ENCODE data around the gene LATS1.
"Not testable (repeated sequence)": the region's sequence is repeated elsewhere in the genome, so short reads cannot be mapped to it uniquely, and the experiment has no call there.

Gene LATS1

GRCh38 chr6:149694921-149695320 lies 23.0 kb downstream of the LATS1 start:
- no peak for DNase-seq (ENCODE audit: low read depth)
- no peak overlapping the region for H3K4me3 ChIP-seq (ENCODE audit: low read depth, low read length)
- TF ChIP-seq MYC (IDR thresholded peaks at IDR 0.05; ENCODE audit: low read depth, low read length), result no peak
- TF ChIP-seq MAX (IDR thresholded peaks at IDR 0.05; ENCODE audit: low read depth, low read length), result no peak
- TF ChIP-seq CTCF (IDR thresholded peaks at IDR 0.05; ENCODE audit: low read depth, low read length), result no peak
- TF ChIP-seq POLR2A (IDR thresholded peaks at IDR 0.05; ENCODE audit: extremely low read depth, insufficient read length), result no peak

GRCh38 chr6:149691201-149691600 lies 26.7 kb downstream of the LATS1 start:
- no peak for DNase-seq (ENCODE audit: low read depth)
- H3K4me3 ChIP-seq (ENCODE audit: low read depth, low read length), result no peak overlapping the region
- no peak for TF ChIP-seq MYC (IDR thresholded peaks at IDR 0.05; ENCODE audit: low read depth, low read length)
- no peak for TF ChIP-seq POLR2A (IDR thresholded peaks at IDR 0.05; ENCODE audit: extremely low read depth, insufficient read length)

GRCh38 chr6:149686230-149686629 lies 31.7 kb downstream of the LATS1 start:
- TF ChIP-seq CTCF (IDR thresholded peaks at IDR 0.05; ENCODE audit: low read depth, low read length), result no peak
- TF ChIP-seq MYC (IDR thresholded peaks at IDR 0.05; ENCODE audit: low read depth, low read length), result no peak
- no peak for TF ChIP-seq POLR2A (IDR thresholded peaks at IDR 0.05; ENCODE audit: extremely low read depth, insufficient read length)
- TF ChIP-seq MAX (IDR thresholded peaks at IDR 0.05; ENCODE audit: low read depth, low read length), result no peak
- H3K4me3 ChIP-seq (ENCODE audit: low read depth, low read length), result no peak overlapping the region
- no peak for DNase-seq (ENCODE audit: low read depth)

- DNase-seq (ENCODE audit: low read depth), result no peak
Measured at GRCh38 chr6:149683256-149683859, 34.5 kb downstream of the LATS1 start.

GRCh38 chr6:149681845-149682244 lies 36.1 kb downstream of the LATS1 start:
- not testable (repeated sequence) for H3K4me3 ChIP-seq (ENCODE audit: low read depth, low read length); DNase-seq (ENCODE audit: low read depth)

More at GRCh38 chr6:149683256-149683859, 34.5 kb downstream of the LATS1 start:
- TF ChIP-seq MAX (IDR thresholded peaks at IDR 0.05; ENCODE audit: low read depth, low read length) (no peak), MYC (IDR thresholded peaks at IDR 0.05; ENCODE audit: low read depth, low read length) (no peak), CTCF (IDR thresholded peaks at IDR 0.05; ENCODE audit: low read depth, low read length) (no peak), POLR2A (IDR thresholded peaks at IDR 0.05; ENCODE audit: extremely low read depth, insufficient read length) (no peak)
- no peak overlapping the region for H3K4me3 ChIP-seq (ENCODE audit: low read depth, low read length)

- no peak for DNase-seq (ENCODE audit: low read depth)
- TF ChIP-seq CTCF (IDR thresholded peaks at IDR 0.05; ENCODE audit: low read depth, low read length) (no peak), POLR2A (IDR thresholded peaks at IDR 0.05; ENCODE audit: extremely low read depth, insufficient read length) (no peak)
- no peak overlapping the region for H3K4me3 ChIP-seq (ENCODE audit: low read depth, low read length)
Measured at GRCh38 chr6:149681209-149681608, 36.7 kb downstream of the LATS1 start.

GRCh38 chr6:149680503-149680902 lies 37.4 kb downstream of the LATS1 start:
- no peak overlapping the region for H3K4me3 ChIP-seq (ENCODE audit: low read depth, low read length)
- no peak for TF ChIP-seq POLR2A (IDR thresholded peaks at IDR 0.05; ENCODE audit: extremely low read depth, insufficient read length)
- no peak for TF ChIP-seq CTCF (IDR thresholded peaks at IDR 0.05; ENCODE audit: low read depth, low read length)
- TF ChIP-seq MAX (IDR thresholded peaks at IDR 0.05; ENCODE audit: low read depth, low read length), result no peak
- TF ChIP-seq MYC (IDR thresholded peaks at IDR 0.05; ENCODE audit: low read depth, low read length), result no peak
- DNase-seq (ENCODE audit: low read depth), result no peak

GRCh38 chr6:149672265-149672664 lies 45.6 kb downstream of the LATS1 start:
- not testable (repeated sequence) for DNase-seq (ENCODE audit: low read depth)

More at GRCh38 chr6:149672265-149672664, 45.6 kb downstream of the LATS1 start:
- H3K4me3 ChIP-seq (ENCODE audit: low read depth, low read length), result not testable (repeated sequence)

Measured in NB4 (cell line).